Stimulated activated CD4-positive, alpha-beta T cell treated with anti-CD3 and anti-CD28 coated beads, Interleukin-12 subunit alpha, Interleukin-12 subunit beta, amount 100 ng/mL, for 48 hours (primary cell): ENCODE results near the gene IFT74.
"Not testable (repeated sequence)": the region's sequence is repeated elsewhere in the genome, so short reads cannot be mapped to it uniquely, and the experiment has no call there.

Experiments used
- DNase-seq, 3 donors: peaks; one replicate each; pipeline ENCODE4 v3.0.0-alpha.2; 2020; ENCODE audit warnings: low read depth in 2 of 3, low spot score in 1 of 3

Gene IFT74

GRCh38 chr9:27073841-27074728 lies 117.9 kb downstream of the IFT74 start:
- no peak for DNase-seq

- DNase-seq, result no peak
Observed at GRCh38 chr9:27078685-27079084, 122.5 kb downstream of the IFT74 start.

GRCh38 chr9:27085456-27085855 lies 129.2 kb downstream of the IFT74 start:
- DNase-seq, result no peak

- DNase-seq, result no peak
Observed at GRCh38 chr9:27086818-27087680, 130.8 kb downstream of the IFT74 start.

GRCh38 chr9:27088981-27089380 lies 132.8 kb downstream of the IFT74 start:
- no peak for DNase-seq

GRCh38 chr9:27089706-27090105 lies 133.5 kb downstream of the IFT74 start:
- DNase-seq, result no peak

GRCh38 chr9:27090231-27090630 lies 134.0 kb downstream of the IFT74 start:
- DNase-seq, result no peak

GRCh38 chr9:27090711-27091110 lies 134.5 kb downstream of the IFT74 start:
- no peak for DNase-seq

GRCh38 chr9:27092496-27092895 lies 136.3 kb downstream of the IFT74 start:
- DNase-seq, result not testable (repeated sequence)

GRCh38 chr9:27093384-27094067 lies 137.3 kb downstream of the IFT74 start:
- DNase-seq, result not testable (repeated sequence)

- DNase-seq, result no peak
Observed at GRCh38 chr9:27094640-27095298, 138.6 kb downstream of the IFT74 start.

- no peak for DNase-seq
Observed at GRCh38 chr9:27107241-27107640, 151.0 kb downstream of the IFT74 start.

- no peak for DNase-seq
Observed at GRCh38 chr9:27108981-27109541, 152.8 kb downstream of the IFT74 start, which contains the start of gene TEK. TSS of gene TEK (plus strand) at chr9:27109225. CDS start at chr9:27109591, 366 bp downstream.

- no peak for DNase-seq
Observed at GRCh38 chr9:27109621-27110020, 153.4 kb downstream of the IFT74 start.

- no peak for DNase-seq
Observed at GRCh38 chr9:27110181-27110580, 154.0 kb downstream of the IFT74 start.

- DNase-seq, result no peak
Observed at GRCh38 chr9:27112235-27112634, 156.0 kb downstream of the IFT74 start.
